ENCODE results near the gene TMEM51.

DNA sequence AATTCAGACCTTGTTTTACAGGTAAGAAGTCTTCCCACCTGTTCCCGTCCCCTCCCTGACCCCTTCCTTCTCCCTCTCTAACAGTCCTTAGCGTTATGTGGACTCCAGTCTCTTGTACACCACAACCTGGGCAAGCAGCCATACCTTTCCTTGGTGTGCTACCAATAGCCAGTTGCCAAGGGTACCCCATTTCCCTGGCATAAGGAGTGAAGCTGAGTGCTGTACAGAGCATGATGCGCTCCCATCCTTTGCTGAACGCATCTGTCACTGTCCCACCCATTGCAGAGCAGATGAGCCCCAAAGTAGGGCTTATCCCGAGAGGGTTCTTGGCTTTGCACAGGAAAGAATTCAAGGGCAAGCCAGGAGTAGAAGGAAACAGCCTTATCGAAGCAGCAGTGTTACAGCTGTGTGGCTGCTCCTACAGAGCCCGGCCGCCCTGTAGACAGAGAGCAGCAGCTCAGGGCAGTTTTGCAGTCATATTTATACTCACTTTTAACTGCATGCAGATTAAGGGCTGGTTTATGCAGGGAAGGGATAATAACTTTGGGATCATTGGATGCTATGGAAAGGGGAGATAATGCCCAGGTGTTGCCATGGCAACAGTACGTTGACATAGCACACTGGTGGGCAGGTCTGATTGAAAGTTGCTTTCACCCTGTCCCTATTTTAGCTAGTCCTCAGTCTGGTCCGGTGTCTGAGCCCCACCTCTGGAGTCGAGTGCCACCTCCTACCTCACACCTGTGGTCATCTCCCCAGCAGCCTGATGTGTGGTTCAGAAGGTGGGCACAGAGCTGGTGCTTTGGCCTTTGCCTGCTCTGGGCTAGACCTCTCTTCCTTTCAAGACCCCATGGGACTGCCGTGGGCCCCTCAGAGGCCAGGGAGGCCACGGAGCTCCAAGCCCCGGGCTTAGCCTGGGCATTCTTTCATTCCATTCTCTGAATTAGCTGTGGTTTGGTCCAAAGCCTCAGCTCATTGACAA, 98.6 kb downstream of the TMEM51 start:
- no peak for TF ChIP-seq EZH2phosphoT487 (conservative IDR thresholded peaks at IDR 0.05; ENCODE audit: low read length)
- TF ChIP-seq, protein P1, sequence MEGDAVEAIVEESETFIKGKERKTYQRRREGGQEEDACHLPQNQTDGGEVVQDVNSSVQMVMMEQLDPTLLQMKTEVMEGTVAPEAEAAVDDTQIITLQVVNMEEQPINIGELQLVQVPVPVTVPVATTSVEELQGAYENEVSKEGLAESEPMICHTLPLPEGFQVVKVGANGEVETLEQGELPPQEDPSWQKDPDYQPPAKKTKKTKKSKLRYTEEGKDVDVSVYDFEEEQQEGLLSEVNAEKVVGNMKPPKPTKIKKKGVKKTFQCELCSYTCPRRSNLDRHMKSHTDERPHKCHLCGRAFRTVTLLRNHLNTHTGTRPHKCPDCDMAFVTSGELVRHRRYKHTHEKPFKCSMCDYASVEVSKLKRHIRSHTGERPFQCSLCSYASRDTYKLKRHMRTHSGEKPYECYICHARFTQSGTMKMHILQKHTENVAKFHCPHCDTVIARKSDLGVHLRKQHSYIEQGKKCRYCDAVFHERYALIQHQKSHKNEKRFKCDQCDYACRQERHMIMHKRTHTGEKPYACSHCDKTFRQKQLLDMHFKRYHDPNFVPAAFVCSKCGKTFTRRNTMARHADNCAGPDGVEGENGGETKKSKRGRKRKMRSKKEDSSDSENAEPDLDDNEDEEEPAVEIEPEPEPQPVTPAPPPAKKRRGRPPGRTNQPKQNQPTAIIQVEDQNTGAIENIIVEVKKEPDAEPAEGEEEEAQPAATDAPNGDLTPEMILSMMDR (IDR thresholded peaks at IDR 0.05; ENCODE audit: insufficient read depth, low read length, poor library complexity, severe bottlenecking) = no peak
